ENCODE measurements around the gene FPR1. TPM values are rescaled to one million over a fixed set of nuclear protein-coding genes. Genes with fewer than 3 reads are reported as not detected.

The FPR1 gene
- total and polyA plus RNA-seq, 2 of the 13 experiments (the other 11 are each of a cell fraction or from before 2014, with no cell fraction given) = not detected

GRCh38 chr19:51766461-51766860, 14.8 kb upstream of the FPR1 start:
- in situ Hi-C loops (cut with HindIII; ENCODE audit: extremely low pct_ligation_motif_present, low pct_unique_long_range_greater_than_20kb) (no loop called here), intact Hi-C loops (cut with micrococcal nuclease; ENCODE audit: unreplicated experiment) (no loop called here)
- no peak for DNase-seq (ENCODE audit: low spot score)
- H2AFZ ChIP-seq (ENCODE audit: low read length) = no peak overlapping the region
- no peak overlapping the region for H3K4me3 ChIP-seq (replicated peaks in 1 of 3; ENCODE audit: insufficient read depth in 1 of 3, low read depth in 2 of 3, low read length in 3 of 3)
- ChIA-PET POLR2A (no interaction called here), CTCF (ENCODE audit: low intra/inter-chr PET ratio, low total read pairs) (no interaction called here)
- no peak for ATAC-seq
- no TSS peak for BruUV-seq (replicated peaks)
- H3K27ac ChIP-seq (ENCODE audit: extremely low read length, insufficient read depth, low read length) = no peak overlapping the region
- no peak overlapping the region for H3K9ac ChIP-seq (ENCODE audit: insufficient read depth, low read depth, low read length)
- H3K27me3 ChIP-seq (ENCODE audit: control insufficient read depth in 1 of 2, insufficient read depth in 2 of 2, low read length in 2 of 2) = no peaks in the 10 kb centered on the region; a peak in 1 of 5 replicates
- H3K4me2 ChIP-seq (ENCODE audit: low read depth, low read length) = no peak overlapping the region
- H3K36me3 ChIP-seq (replicated peaks in 1 of 2; ENCODE audit: control insufficient read depth in 1 of 2, insufficient read depth in 2 of 2, low read length in 2 of 2) = no peaks in the 10 kb centered on the region
- WGBS (ENCODE audit: low lambda C conversion rate) = 20% methylated on average over 5 of the region's 5 CpGs
- no peaks in the 10 kb centered on the region for H3K79me2 ChIP-seq (ENCODE audit: insufficient read depth, low read length)
- no peak for TF ChIP-seq MTA3 (CRISPR knock-in tag; IDR thresholded peaks at IDR 0.05)
- no peak for TF ChIP-seq ZMYM4 (CRISPR knock-in tag; IDR thresholded peaks at IDR 0.05)
- no peak for TF ChIP-seq ZNF629 (CRISPR knock-in tag; conservative IDR thresholded peaks at IDR 0.05)
- no peak for FAIRE-seq
- no peaks in the 10 kb centered on the region for H4K20me1 ChIP-seq (ENCODE audit: insufficient read depth, low read length)
- H3K4me1 ChIP-seq (ENCODE audit: insufficient read depth, low read length) = no peaks in the 10 kb centered on the region
- H3K9me3 ChIP-seq (ENCODE audit: low read length) = no peaks in the 10 kb centered on the region

- DNase-seq (ENCODE audit: low spot score) (no peak), ATAC-seq (no peak), FAIRE-seq (no peak)
- WGBS (ENCODE audit: low lambda C conversion rate) = 4% methylated on average over 5 of the region's 5 CpGs
- H3K27me3 ChIP-seq (ENCODE audit: control insufficient read depth in 1 of 2, insufficient read depth in 2 of 2, low read length in 2 of 2) = peaks cover 0 to 5% of the 10 kb centered on the region in 2 experiments; a peak in 2 of 5 replicates
- no peaks in the 10 kb centered on the region for H4K20me1 ChIP-seq (ENCODE audit: insufficient read depth, low read length)
- CTCF ChIA-PET (ENCODE audit: low intra/inter-chr PET ratio, low total read pairs) = no interaction called here
- H3K4me2 ChIP-seq (ENCODE audit: low read depth, low read length) = no peak overlapping the region
- in situ Hi-C loops (cut with HindIII; ENCODE audit: extremely low pct_ligation_motif_present, low pct_unique_long_range_greater_than_20kb) (no loop called here), intact Hi-C loops (cut with micrococcal nuclease; ENCODE audit: unreplicated experiment) (no loop called here)
- H3K79me2 ChIP-seq (ENCODE audit: insufficient read depth, low read length) = no peaks in the 10 kb centered on the region
- no peaks in the 10 kb centered on the region for H3K9me3 ChIP-seq (ENCODE audit: low read length)
- POLR2A ChIA-PET = no interaction called here
- no TSS peak for BruUV-seq (replicated peaks)
- no peak overlapping the region for H3K4me3 ChIP-seq (replicated peaks in 1 of 3; ENCODE audit: insufficient read depth in 1 of 3, low read depth in 2 of 3, low read length in 3 of 3)
- no peak overlapping the region for H3K27ac ChIP-seq (ENCODE audit: extremely low read length, insufficient read depth, low read length)
- H3K36me3 ChIP-seq (replicated peaks in 1 of 2; ENCODE audit: control insufficient read depth in 1 of 2, insufficient read depth in 2 of 2, low read length in 2 of 2) = no peaks in the 10 kb centered on the region
- H3K9ac ChIP-seq (ENCODE audit: insufficient read depth, low read depth, low read length) = no peak overlapping the region
- TF ChIP-seq NFRKB (IDR thresholded peaks at IDR 0.05) (no peak), MTF2 (CRISPR knock-in tag; IDR thresholded peaks at IDR 0.05; ENCODE audit: borderline replicate concordance) (no peak), KDM5A (IDR thresholded peaks at IDR 0.05; ENCODE audit: borderline replicate concordance, low read length) (no peak), ZNF703 (CRISPR knock-in tag; IDR thresholded peaks at IDR 0.05; ENCODE audit: borderline replicate concordance) (no peak), ZNF547 (CRISPR knock-in tag; IDR thresholded peaks at IDR 0.05) (no peak), GABPB1 (CRISPR knock-in tag; IDR thresholded peaks at IDR 0.05) (no peak), USF2 (IDR thresholded peaks at IDR 0.05; ENCODE audit: low read depth, low read length) (no peak), USF2 (CRISPR knock-in tag; IDR thresholded peaks at IDR 0.05; ENCODE audit: borderline replicate concordance) (no peak), ZNF879 (CRISPR knock-in tag; IDR thresholded peaks at IDR 0.05) (no peak), PCBP2 (optimal IDR thresholded peaks at IDR 0.05; ENCODE audit: low read depth, low read length, poor library complexity, severe bottlenecking) (no peak), REL (CRISPR knock-in tag; conservative IDR thresholded peaks at IDR 0.05) (no peak)
- H2AFZ ChIP-seq (ENCODE audit: low read length) = no peak overlapping the region
- no peaks in the 10 kb centered on the region for H3K4me1 ChIP-seq (ENCODE audit: insufficient read depth, low read length)
Measured at GRCh38 chr19:51765086-51765485, 13.4 kb upstream of the FPR1 start.
